Natural killer cell (primary cell): Measurements from ENCODE around the gene URB1. TPM values are rescaled to one million over a fixed set of nuclear protein-coding genes. Genes with fewer than 3 reads are reported as not detected.

Experiments
- ATAC-seq, 3 donors: fragments of 150-1000 bp in 2 of 3; fragments of 200-7000 bp in 1 of 3; cut with Tn5 transposase; 1 replicate in 1 of 3; 2 replicates in 2 of 3; pipeline ENCODE4 v1.10.0; 2021; ENCODE audit warnings: mild to moderate bottlenecking in 2 of 3, moderate library complexity in 2 of 3
- DNase-seq, 2 donors: peaks; one replicate each; pipeline versions ENCODE4 v3.0.0 to v3.0.0-alpha.2; 2013 to 2021; ENCODE audit warnings: mixed read lengths in 1 of 2
- H3K27ac ChIP-seq: one replicate; pipeline ENCODE4 v1.5.1; 2013; ENCODE audit warnings: mild to moderate bottlenecking, low read length
- H3K27me3 ChIP-seq: one replicate; pipeline ENCODE4 v1.6.1; 2013; ENCODE audit warnings: low read length; ENCODE audit not compliant: control insufficient read depth, insufficient read depth
- H3K36me3 ChIP-seq: one replicate; pipeline ENCODE4 v1.6.1; 2013; ENCODE audit warnings: low read length; ENCODE audit not compliant: control insufficient read depth, insufficient read depth
- H3K4me1 ChIP-seq: one replicate; pipeline ENCODE4 v1.6.1; 2013; ENCODE audit warnings: low read length; ENCODE audit not compliant: control insufficient read depth, insufficient read depth
- H3K4me3 ChIP-seq: one replicate; pipeline ENCODE4 v1.5.1; 2013; ENCODE audit warnings: low read length
- H3K9me3 ChIP-seq: one replicate; pipeline ENCODE4 v1.6.1; 2013; ENCODE audit warnings: low read length; ENCODE audit not compliant: control insufficient read depth, insufficient read depth
- H3K27ac Mint-ChIP-seq, 2 donors: one replicate each; pipeline ENCODE4 v1.8.0; 2022; ENCODE audit warnings: mild to moderate bottlenecking in 2 of 2, mixed read lengths in 2 of 2, moderate library complexity in 1 of 2
- H3K27me3 Mint-ChIP-seq, 2 donors: one replicate each; pipeline ENCODE4 v1.8.0; 2022; ENCODE audit warnings: low read depth in 2 of 2, mixed read lengths in 2 of 2
- H3K36me3 Mint-ChIP-seq: one replicate; pipeline ENCODE4 v1.8.0; 2022; ENCODE audit warnings: mixed read lengths
- H3K4me1 Mint-ChIP-seq, 2 donors: one replicate each; pipeline ENCODE4 v1.8.0; 2022; ENCODE audit warnings: mixed read lengths in 2 of 2
- H3K4me3 Mint-ChIP-seq: one replicate; pipeline ENCODE4 v1.8.0; 2022; ENCODE audit warnings: mild to moderate bottlenecking, moderate library complexity, mixed read lengths
- H3K9me3 Mint-ChIP-seq, 2 donors: one replicate each; pipeline ENCODE4 v1.8.0; 2022; ENCODE audit warnings: mixed read lengths in 2 of 2
- WGBS: methylation state at CpG from one replicate; pipeline ENCODE4 v1.1.7; 2013; ENCODE audit warnings: missing lambda C conversion rate; ENCODE audit not compliant: insufficient coverage; 5-methylcytosine and 5-hydroxymethylcytosine counted together
- intact Hi-C: fragments of 100-400 bp; cut with micrococcal nuclease; formaldehyde crosslinking; loops from one replicate; pipeline ENCODE4 v1.14.2; 2022
- total RNA-seq, 4 donors: library from RNA; stranded (reverse); fragments of 120-200 nt in 1 of 4; gene quantifications; one replicate each; pipeline versions ENCODE4 v1.2.3 to v1.2.4, GENCODE V29; 2013 to 2022
- TF ChIP-seq, protein P1 (sequence below): fragments of 200-600 bp; IDR thresholded peaks from one replicate; pipeline ENCODE4 v1.8.0; 2022; ENCODE audit warnings: antibody characterized with exemption

The URB1 gene
- total RNA-seq, 3 donors from 2014 or later (not counting 1 experiment from before 2014, with no cell fraction given) = 6.1 to 7.8 (median 7.5) TPM

DNA sequence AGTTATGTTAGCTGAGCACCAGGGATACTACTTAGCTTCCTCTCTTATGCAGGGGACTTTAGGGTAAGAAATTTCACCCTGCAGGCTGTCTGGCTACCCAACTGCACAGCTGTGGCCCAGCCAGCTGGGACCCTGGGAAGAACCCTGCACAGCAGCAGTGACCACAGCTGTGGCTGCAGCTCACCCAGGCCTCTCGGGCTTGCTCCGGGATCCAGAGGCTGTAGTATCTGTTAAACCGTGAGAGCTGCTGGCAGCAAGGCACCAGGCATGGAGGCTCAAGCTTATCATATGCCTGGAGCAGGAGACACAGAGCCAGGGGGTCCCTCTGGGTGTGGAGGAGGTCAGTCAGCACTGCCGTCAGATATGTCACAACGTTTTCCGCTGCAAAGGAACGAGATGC lies 40.3 kb downstream of the URB1 start:
- H3K4me1 Mint-ChIP-seq = peaks cover 0 to 9% of the 10 kb centered on the region in 2 donors
- Histone ChIP-seq H3K27me3 (no peaks in the 10 kb centered on the region), H3K36me3 (peaks cover 88% of the 10 kb centered on the region), H3K4me3 (no peak overlapping the region), H3K4me1 (peaks cover 5% of the 10 kb centered on the region), H3K27ac (no peak overlapping the region), H3K9me3 (no peaks in the 10 kb centered on the region)
- ATAC-seq (no peak), DNase-seq (no peak)
- 96% methylated on average over 7 of the region's 7 CpGs for WGBS
- no peak overlapping the region for H3K4me3 Mint-ChIP-seq
- no peaks in the 10 kb centered on the region for H3K27me3 Mint-ChIP-seq
- TF ChIP-seq, protein P1, sequence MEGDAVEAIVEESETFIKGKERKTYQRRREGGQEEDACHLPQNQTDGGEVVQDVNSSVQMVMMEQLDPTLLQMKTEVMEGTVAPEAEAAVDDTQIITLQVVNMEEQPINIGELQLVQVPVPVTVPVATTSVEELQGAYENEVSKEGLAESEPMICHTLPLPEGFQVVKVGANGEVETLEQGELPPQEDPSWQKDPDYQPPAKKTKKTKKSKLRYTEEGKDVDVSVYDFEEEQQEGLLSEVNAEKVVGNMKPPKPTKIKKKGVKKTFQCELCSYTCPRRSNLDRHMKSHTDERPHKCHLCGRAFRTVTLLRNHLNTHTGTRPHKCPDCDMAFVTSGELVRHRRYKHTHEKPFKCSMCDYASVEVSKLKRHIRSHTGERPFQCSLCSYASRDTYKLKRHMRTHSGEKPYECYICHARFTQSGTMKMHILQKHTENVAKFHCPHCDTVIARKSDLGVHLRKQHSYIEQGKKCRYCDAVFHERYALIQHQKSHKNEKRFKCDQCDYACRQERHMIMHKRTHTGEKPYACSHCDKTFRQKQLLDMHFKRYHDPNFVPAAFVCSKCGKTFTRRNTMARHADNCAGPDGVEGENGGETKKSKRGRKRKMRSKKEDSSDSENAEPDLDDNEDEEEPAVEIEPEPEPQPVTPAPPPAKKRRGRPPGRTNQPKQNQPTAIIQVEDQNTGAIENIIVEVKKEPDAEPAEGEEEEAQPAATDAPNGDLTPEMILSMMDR = no peak
- peaks cover 26% of the 10 kb centered on the region for H3K36me3 Mint-ChIP-seq
- no peak overlapping the region for H3K27ac Mint-ChIP-seq
- H3K9me3 Mint-ChIP-seq = no peaks in the 10 kb centered on the region
- intact Hi-C loops = no loop called here

DNA sequence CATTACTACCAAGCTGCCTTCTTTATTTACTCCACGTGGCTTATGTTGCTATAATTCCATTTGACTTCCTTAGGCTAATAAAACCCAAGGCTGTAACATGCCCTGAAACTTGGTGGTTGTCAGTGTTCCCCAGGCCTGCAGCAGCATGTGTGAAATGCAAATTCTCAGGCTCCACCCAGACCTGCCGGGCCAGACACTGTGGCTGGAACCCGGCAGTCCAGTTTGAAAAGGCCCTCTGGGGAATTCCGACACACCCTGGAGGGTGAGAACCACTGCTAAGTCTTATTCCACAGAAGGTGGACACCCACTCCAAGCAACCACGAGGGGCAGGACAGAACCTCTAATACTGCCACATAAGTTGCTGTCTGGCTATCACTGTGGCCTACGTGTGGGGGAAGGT lies 41.4 kb downstream of the URB1 start:
- Mint-ChIP-seq H3K4me1 (peaks cover 0 to 9% of the 10 kb centered on the region in 2 donors), H3K27me3 (no peaks in the 10 kb centered on the region), H3K4me3 (no peak overlapping the region), H3K36me3 (peaks cover 26% of the 10 kb centered on the region), H3K27ac (no peak overlapping the region), H3K9me3 (no peaks in the 10 kb centered on the region)
- intact Hi-C loops = no loop called here
- TF ChIP-seq, protein P1 = no peak
- Histone ChIP-seq H3K27me3 (no peaks in the 10 kb centered on the region), H3K27ac (no peak overlapping the region), H3K4me3 (no peak overlapping the region), H3K4me1 (peaks cover 5% of the 10 kb centered on the region), H3K9me3 (no peaks in the 10 kb centered on the region), H3K36me3 (peaks cover 88% of the 10 kb centered on the region)
- 88% methylated on average over 6 of the region's 6 CpGs for WGBS
- ATAC-seq (no peak), DNase-seq (no peak)

DNA sequence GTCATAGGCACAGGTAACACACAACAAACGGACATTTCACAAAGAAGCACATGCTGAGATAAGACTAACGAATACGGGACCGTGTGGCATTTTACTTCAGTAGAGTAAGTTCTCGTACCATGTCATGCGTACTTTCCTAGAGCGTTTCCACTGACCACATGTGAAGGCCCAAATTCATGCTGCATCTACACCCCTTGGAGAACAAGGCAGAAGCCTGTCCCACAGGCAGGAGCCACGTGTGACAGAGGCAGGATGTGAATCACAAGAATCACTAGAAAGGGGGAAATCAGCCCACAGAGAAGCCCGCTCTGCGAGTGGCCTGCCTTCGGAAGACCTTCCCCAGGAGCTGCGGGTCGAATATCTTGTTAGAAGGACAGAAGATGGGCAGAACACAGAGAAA lies 41.8 kb downstream of the URB1 start:
- no peak for ATAC-seq
- Mint-ChIP-seq H3K4me1 (peaks cover 0 to 9% of the 10 kb centered on the region in 2 donors), H3K4me3 (no peak overlapping the region), H3K36me3 (peaks cover 26% of the 10 kb centered on the region), H3K9me3 (no peaks in the 10 kb centered on the region), H3K27ac (no peak overlapping the region), H3K27me3 (no peaks in the 10 kb centered on the region)
- no peak overlapping the region for H3K4me3 ChIP-seq
- 86% methylated on average over 13 of the region's 13 CpGs for WGBS
- H3K36me3 ChIP-seq = peaks cover 86% of the 10 kb centered on the region
- H3K27ac ChIP-seq = no peak overlapping the region
- TF ChIP-seq, protein P1 = no peak
- no peaks in the 10 kb centered on the region for H3K27me3 ChIP-seq
- H3K9me3 ChIP-seq = no peaks in the 10 kb centered on the region
- intact Hi-C loops = no loop called here
- no peak for DNase-seq
- H3K4me1 ChIP-seq = peaks cover 5% of the 10 kb centered on the region
